ENCODE data around the gene PPP1CA. TPM values are rescaled to one million over a fixed set of nuclear protein-coding genes. Genes with fewer than 3 reads are reported as not detected.

Gene PPP1CA
- polyA plus RNA-seq, 3 donors from 2014 or later, result 830 to 1,276 (median 950) TPM

DNA sequence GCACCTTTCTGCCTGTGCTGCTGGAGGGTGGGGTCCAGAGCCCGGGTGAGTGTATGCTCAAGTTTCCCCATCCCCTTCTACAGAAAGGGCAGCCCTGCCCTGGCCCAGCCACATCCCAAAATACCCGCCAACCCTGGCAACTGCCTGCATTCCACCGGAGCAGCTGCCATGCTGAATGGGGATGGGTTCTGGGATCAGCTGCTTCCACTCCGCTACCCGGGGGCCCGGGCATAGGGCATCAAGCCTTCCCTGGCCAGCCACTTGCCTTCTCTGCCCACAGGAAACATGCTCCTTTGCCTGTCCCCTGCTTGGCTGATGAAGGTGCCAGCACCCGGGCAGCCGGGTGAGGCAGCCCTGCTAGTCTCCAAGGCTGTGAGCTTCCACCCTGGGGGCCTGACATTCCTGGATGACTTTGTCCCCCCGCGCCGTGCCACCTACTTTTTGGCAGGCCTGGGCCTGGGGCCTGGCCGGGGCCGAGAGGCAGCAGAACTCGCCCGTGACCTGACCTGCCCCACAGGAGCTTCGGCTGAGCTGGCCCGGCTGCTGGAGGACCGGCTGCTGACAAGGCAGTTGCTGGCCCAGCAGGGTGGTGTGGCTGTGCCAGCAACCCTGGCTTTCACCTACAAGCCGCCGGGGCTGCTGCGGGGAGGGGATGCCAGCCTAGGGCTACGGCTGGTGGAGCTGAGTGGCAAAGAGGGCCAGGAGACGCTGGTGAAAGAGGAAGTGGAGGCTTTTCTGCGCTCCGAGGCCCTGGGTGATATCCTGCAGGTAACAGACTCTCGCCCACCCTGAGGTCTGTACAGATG, 17.0 kb upstream of the PPP1CA start:
- Mint-ChIP-seq H3K4me1 (peaks cover 63 to 66% of the 10 kb centered on the region in 2 donors), H3K4me3 (peak overlapping the region; percentile 56 to 77 (median 74)), H3K9me3 (no peaks in the 10 kb centered on the region), H3K36me3 (no peaks in the 10 kb centered on the region), H3K27me3 (ENCODE audit: low read depth in 3 of 3) (peaks cover 0 to 10% (median 1%) of the 10 kb centered on the region in 3 donors), H3K27ac (peak overlapping the region; percentile 51 to 86 (median 81))
- peak in 1 of 3 donors; percentile 50 for DNase-seq

DNA sequence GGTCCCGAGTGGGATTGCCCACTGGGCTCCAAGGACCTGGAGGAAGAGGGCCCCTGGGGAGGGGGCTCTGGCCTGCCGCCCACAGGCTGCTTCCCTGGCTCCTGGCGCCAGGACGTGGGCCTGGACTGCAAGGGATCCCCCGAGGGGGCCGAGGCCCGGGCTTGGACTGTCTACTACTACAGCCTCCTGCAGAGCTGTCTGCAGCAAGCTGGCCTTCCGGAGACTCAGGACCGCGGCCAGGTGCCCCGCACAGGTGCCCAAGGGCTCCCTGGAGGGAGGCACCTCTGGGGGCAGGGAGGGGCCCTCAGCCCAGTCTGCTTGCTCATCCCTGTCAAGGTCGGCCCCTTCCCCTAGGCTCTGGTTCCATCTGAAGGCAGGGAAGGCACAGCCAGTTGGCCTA, 15.8 kb upstream of the PPP1CA start:
- no peaks in the 10 kb centered on the region for H3K36me3 Mint-ChIP-seq
- peaks cover 0 to 15% (median 1%) of the 10 kb centered on the region in 3 donors for H3K27me3 Mint-ChIP-seq (ENCODE audit: low read depth in 3 of 3)
- H3K4me3 Mint-ChIP-seq, result peak overlapping the region in 2 of 5 donors; percentile 47 to 70
- H3K4me1 Mint-ChIP-seq, result peaks cover 69 to 71% of the 10 kb centered on the region in 2 donors
- no peak for DNase-seq
- H3K27ac Mint-ChIP-seq, result peak overlapping the region in 4 of 6 donors; percentile 64 to 96 (median 85)
- H3K9me3 Mint-ChIP-seq, result no peaks in the 10 kb centered on the region

DNA sequence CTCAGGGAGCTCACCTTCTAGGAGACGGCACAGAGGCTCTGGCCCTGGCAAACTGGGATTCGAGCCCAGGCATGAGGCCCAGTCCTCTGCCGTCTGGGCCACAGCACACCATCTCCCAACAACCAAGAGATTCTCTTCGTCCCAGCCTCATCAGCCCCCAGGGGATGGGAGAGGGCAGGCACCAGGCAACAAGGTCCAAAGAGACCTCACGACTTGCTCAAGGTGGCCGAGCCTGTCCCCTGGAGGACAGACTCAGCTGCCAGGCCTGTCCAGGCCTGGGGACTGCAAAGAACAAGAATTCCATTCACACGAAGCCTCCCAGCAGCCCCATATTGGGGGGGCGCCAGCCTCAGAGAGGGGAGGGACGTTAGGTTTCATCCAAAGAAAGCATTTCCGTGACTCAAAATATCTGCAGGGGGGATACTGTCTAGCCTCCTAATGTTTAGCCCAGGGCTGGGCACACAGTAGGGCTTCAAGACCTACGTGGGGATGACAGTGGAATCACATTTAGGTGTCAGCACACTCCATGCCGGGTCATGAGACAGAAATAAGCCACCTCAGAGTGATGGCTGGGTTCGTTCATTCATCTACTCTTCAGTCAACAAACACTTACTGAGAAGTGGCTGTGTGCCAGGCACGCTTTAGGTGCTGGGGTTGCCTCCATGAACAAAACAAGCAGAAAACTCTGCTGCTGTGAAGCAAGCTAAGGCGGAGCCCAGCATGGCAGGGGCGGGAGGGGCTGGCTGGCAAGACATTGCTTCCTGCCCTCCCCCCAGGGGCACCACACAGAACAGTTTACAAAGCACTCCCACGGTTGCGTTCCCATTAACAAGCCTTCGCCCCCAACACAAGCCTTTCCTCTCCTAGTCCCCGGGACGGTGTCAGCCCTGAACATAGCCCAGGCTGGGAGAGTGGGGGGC, 15.0 kb upstream of the PPP1CA start:
- H3K4me1 Mint-ChIP-seq, result peaks cover 76 to 78% of the 10 kb centered on the region in 2 donors
- DNase-seq, result peak in 1 of 3 donors; percentile 77

DNA sequence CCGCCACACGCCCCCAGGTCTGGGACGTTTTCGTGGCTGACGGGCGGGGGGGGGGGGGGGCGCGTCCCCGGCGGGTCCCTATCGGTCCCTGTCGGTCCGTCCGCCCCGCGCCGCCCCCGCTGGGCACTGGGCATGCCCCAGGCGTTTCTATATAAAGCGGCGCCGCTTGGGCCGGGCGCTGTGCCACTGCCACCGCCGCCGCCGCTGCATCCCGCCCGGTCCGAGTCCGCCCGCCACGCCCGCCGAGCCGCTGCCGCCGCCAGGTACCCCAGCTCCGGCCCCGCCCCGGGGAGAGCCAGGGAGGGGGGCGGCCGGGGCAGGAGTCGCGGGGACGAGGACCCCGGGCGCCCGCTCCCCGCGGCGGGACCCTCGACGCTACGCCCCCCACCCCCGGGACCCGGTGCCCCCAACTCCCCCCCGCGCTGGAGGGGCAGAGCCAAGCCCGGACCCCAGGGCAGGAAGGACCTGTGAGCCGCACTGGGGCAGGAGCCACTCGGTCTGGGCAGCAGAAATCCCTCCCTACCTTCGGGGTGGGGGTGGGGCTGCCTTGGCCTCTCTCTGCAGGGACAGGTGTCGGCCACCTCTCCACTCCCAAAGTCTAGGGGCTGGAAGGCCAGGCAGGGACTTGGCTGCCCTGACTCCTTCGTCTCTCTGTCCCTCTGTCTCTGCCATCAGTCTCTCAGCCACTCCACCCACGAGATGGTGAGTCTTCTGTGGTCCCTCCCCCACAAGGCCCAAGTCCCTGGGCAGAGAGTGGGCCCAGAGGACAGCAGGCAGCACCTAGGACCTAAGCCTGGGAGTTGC, 14.0 kb upstream of the PPP1CA start, which contains the start of gene CARNS1:
Gene CARNS1 (plus strand): TSS at position 178 of the 804 bp plus-strand sequence. CDS start 522 bp downstream, at position 700.
- Mint-ChIP-seq H3K4me3 (peak within 1 kb of the TSS; percentile 73 to 89 (median 82)), H3K4me1 (peaks cover 81 to 82% of the 10 kb centered on the region in 2 donors), H3K27ac (peak within 1 kb of the TSS; percentile 62 to 96 (median 88)), H3K36me3 (no peaks in the 10 kb centered on the region), H3K9me3 (no peaks in the 10 kb centered on the region), H3K27me3 (ENCODE audit: low read depth in 3 of 3) (peaks cover 0 to 11% (median 1%) of the 10 kb centered on the region in 3 donors)
- no peak for DNase-seq

More for the DNA sequence above, 15.0 kb upstream of the PPP1CA start:
- Mint-ChIP-seq H3K4me3 (peak overlapping the region; percentile 73 to 89 (median 82)), H3K9me3 (no peaks in the 10 kb centered on the region), H3K36me3 (no peaks in the 10 kb centered on the region), H3K27me3 (ENCODE audit: low read depth in 3 of 3) (peaks cover 0 to 15% (median 1%) of the 10 kb centered on the region in 3 donors), H3K27ac (peak overlapping the region; percentile 62 to 96 (median 88))

DNA sequence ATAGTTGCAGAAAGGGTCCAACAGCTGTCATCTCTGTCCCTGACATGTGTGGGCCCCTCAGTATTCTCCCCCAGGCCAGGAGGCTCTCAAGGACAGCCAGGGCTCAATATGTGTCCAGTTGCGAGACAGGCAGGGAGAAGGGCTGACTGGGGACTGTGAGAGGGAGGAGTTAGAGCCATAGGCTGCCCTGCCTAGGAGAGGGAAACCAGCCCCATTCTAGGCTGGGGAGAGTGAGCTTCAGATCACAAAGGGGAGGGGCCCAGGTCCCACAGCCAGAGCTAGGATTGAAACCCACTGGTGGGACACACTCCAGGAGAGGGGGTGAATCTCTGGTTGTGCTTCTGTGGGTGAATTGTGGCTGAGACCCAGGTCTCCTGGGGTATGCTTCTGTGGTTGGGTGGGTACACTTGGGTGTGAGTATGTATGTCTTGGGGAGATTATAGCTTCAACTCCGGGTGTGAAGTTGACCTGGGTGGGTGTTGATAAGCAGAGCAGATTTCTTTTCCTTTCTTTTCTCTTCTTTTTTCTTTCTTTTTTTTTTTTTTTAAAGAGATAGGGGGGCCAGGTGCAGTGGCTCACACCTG, 11.7 kb upstream of the PPP1CA start:
- Mint-ChIP-seq H3K4me3 (peak overlapping the region; percentile 52 to 81 (median 73)), H3K36me3 (no peaks in the 10 kb centered on the region), H3K4me1 (peaks cover 84 to 85% of the 10 kb centered on the region in 2 donors), H3K27me3 (ENCODE audit: low read depth in 3 of 3) (peaks cover 0 to 14% (median 3%) of the 10 kb centered on the region in 3 donors), H3K27ac (peak overlapping the region in 5 of 6 donors; percentile 62 to 85 (median 82)), H3K9me3 (no peaks in the 10 kb centered on the region)
- DNase-seq, result no peak

DNA sequence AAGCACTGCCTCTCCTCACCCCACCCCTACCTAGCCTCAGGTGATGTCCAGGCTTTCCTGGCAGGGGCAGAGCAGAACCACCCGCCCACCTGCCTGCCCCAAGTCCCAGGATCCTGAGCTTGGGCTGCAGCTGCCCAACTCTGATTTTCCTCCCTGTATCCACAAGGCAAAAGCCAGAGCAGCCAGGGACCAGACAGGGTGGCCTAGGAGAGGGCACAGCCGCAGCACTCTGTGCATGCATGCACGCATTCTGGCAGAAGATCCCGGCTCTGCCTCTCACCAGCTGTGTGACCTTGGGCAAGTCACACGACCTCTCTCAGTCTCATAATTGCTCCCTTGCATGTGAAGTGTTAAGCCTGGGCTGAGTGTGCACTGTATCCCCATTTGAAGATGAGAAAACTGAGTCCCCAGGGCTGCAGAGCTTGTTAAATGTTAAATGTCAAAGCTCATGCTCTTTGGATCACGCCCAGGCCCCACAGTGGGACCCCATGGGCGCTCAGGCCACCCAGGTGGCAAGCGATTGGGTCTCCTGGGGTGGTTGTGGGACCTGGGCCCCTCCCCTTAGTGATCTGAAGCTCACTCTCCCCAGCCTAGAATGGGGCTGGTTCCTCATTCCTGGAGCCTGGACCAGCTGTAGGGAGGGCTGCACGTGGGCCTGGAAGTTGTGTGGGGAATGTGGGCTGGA, 11.0 kb upstream of the PPP1CA start:
- Mint-ChIP-seq H3K4me3 (peak overlapping the region in 2 of 5 donors; percentile 70 to 74), H3K4me1 (peaks cover 84 to 85% of the 10 kb centered on the region in 2 donors), H3K36me3 (no peaks in the 10 kb centered on the region), H3K9me3 (no peaks in the 10 kb centered on the region), H3K27ac (peak overlapping the region; percentile 0 to 85 (median 74)), H3K27me3 (ENCODE audit: low read depth in 3 of 3) (peaks cover 2 to 15% (median 3%) of the 10 kb centered on the region in 3 donors)
- no peak for DNase-seq

DNA sequence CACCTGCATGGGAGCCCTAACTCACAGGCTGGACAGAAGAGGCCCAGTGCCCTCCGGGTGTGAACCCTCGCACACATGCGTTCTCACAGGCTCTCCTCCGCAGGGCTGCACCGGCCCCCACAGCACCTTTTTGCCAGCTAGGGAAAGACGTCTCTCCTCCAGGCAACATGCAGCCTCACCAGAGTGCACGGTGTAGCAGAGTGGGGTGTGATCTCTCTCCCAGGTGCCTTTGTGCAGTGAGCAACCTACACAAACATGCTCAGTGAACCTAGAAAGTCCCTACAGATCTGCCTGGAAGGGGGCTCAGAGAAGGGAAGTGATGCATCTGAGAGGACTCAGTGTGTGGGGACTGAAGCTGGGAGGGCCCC, 10.1 kb upstream of the PPP1CA start:
- peak overlapping the region in 3 of 6 donors; percentile 29 to 67 (median 46) for H3K27ac Mint-ChIP-seq

DNA sequence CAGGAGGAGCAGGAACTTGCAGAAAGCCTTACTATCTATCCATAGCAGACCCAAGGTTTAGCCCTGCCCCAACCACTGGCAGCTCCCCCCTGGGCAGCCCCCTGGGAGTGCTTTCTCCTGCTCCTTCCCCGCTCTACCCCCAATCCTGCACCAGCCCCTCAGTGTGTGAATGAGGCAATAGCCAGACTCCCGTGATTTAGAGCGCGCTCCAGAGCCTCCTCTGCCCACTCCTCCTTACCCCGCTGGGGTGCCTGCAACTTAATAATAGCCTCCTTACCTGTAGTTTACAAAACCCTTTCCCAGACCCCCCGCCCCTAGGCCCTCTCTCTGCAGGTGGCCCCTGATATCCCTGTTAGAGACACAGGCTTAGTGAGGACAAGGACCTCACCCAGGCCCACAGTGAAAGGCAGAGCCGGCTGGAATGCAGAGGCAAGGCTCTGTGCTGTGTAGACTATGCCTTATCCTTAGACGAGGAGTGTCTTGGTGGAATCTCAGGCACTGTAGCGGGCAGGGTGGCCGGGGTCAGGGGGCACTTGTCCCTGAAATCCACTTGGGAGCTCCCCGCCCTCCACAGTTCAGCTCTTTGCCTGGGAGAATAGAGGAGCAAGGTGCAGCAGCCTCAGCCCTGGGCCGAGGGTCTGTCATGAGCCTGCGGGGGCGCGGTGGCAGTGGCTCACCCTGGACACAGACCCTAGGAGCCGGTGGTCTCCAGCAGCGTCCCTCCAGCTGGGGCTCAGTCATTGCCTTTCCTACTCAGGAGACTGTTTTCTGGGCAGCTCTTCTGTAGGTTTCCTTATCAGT, 9.5 kb upstream of the PPP1CA start:
- peak overlapping the region; percentile 77 to 97 (median 88) for H3K27ac Mint-ChIP-seq
- H3K27me3 Mint-ChIP-seq (ENCODE audit: low read depth in 3 of 3), result peaks cover 2 to 15% (median 3%) of the 10 kb centered on the region in 3 donors
- DNase-seq, result no peak
- H3K4me3 Mint-ChIP-seq, result peak overlapping the region in 4 of 5 donors; percentile 2 to 89 (median 29)
- H3K36me3 Mint-ChIP-seq, result peaks cover 0 to 8% (median 5%) of the 10 kb centered on the region in 3 donors
- H3K4me1 Mint-ChIP-seq, result peaks cover 87 to 88% of the 10 kb centered on the region in 2 donors
- H3K9me3 Mint-ChIP-seq, result no peaks in the 10 kb centered on the region

More for the DNA sequence above, 10.1 kb upstream of the PPP1CA start:
- no peak for DNase-seq
- Mint-ChIP-seq H3K36me3 (peaks cover 0 to 6% (median 5%) of the 10 kb centered on the region in 3 donors), H3K9me3 (no peaks in the 10 kb centered on the region), H3K4me1 (peaks cover 87 to 88% of the 10 kb centered on the region in 2 donors), H3K27me3 (ENCODE audit: low read depth in 3 of 3) (peaks cover 2 to 15% (median 3%) of the 10 kb centered on the region in 3 donors), H3K4me3 (peak overlapping the region in 3 of 5 donors; percentile 10 to 55 (median 50))

DNA sequence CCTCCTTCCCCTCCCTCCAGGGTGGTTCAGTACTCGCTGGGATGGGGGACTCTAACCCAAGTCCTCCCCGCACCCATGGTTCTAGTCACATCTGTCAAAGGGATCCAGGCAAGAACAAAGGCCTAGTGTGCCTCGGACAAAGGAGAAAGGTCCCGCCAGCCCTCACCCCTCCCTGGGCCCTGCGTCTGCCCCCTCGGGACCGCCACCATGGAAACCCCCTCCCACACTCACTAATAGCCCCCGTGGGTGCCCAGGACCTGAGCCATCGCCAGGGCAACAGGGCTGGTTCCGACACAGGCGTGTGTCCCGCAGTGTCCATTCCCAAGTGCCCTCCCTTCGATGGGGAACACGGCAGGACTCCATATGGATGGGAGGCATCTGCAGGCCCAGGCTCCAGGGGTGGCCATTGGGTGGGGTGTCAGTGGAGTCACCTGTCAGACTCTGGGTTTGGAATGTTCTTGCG, 8.7 kb upstream of the PPP1CA start:
- DNase-seq, result no peak
- Mint-ChIP-seq H3K4me1 (peaks cover 88 to 90% of the 10 kb centered on the region in 2 donors), H3K4me3 (peak overlapping the region; percentile 86 to 95 (median 89)), H3K9me3 (no peaks in the 10 kb centered on the region), H3K27me3 (ENCODE audit: low read depth in 3 of 3) (peaks cover 2 to 15% (median 3%) of the 10 kb centered on the region in 3 donors), H3K36me3 (peaks cover 0 to 11% (median 5%) of the 10 kb centered on the region in 3 donors), H3K27ac (peak overlapping the region; percentile 79 to 98 (median 95))

DNA sequence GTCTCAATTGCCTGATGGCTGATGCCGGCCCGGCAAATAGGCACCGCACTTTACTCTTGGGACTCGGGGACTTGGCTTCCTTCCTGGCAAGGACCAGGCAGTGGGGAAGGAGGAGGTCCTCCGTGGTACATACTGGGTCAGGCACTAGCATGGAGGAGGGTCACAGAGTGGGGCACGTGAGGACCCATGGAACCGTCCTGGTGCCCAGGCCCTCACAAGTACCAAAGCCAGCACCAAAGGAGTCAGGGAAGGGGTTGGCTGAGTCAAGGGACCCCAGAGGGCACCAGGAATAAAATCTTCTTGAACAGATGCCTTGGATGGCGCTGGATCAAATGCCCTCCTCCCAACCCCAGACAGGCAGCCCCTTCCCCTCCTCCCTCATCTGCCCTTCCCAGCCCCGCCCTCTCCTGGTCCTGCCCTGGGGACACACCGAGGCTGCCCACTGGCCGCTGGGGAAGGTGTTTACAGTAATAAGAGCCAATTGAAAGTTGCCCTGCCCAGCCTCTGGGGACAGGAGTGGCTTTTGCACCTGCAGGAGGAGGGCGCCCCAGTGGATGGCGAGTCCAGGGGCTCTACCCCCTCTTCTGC, 8.2 kb upstream of the PPP1CA start:
- Mint-ChIP-seq H3K27me3 (ENCODE audit: low read depth in 3 of 3) (peaks cover 2 to 13% (median 2%) of the 10 kb centered on the region in 3 donors), H3K27ac (peak overlapping the region; percentile 90 to 98 (median 95)), H3K9me3 (no peaks in the 10 kb centered on the region), H3K4me1 (peaks cover 85 to 92% of the 10 kb centered on the region in 2 donors), H3K4me3 (peak overlapping the region; percentile 86 to 95 (median 89)), H3K36me3 (peaks cover 0 to 11% (median 5%) of the 10 kb centered on the region in 3 donors)
- no peak for DNase-seq

DNA sequence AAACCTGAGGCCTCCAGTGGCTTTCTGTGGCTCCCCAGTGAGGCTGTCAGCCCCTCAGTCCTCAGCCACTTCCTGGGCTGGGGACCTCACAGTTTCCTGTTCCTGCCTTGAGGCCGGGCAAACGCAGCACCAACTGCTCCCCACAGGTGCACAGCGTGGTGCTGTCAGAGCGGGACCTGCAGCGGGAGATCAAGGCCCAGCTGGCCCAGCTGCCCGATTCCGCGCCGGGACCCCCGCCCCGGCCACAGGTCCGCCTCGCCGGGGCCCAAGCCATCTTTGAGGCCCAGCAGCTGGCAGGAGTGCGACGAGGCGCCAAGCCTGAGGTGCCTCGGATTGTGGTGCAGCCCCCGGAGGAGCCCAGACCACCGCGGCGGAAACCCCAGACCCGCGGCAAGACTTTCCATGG, 7.6 kb upstream of the PPP1CA start:
- DNase-seq, result peak; percentile 84 to 86 (median 86)
- H3K9me3 Mint-ChIP-seq, result no peaks in the 10 kb centered on the region
- peaks cover 87 to 94% of the 10 kb centered on the region in 2 donors for H3K4me1 Mint-ChIP-seq
- H3K27me3 Mint-ChIP-seq (ENCODE audit: low read depth in 3 of 3), result peaks cover 2 to 16% (median 5%) of the 10 kb centered on the region in 3 donors
- peaks cover 4 to 17% (median 5%) of the 10 kb centered on the region in 3 donors for H3K36me3 Mint-ChIP-seq
- H3K4me3 Mint-ChIP-seq, result peak overlapping the region; percentile 89 to 99 (median 96)
- peak overlapping the region; percentile 90 to 98 (median 96) for H3K27ac Mint-ChIP-seq

Data from immature natural killer cell (primary cell).